H9 (cell line): Measurements from ENCODE around the gene RUVBL1. TPM values are rescaled to one million over a fixed set of nuclear protein-coding genes. Genes with fewer than 3 reads are reported as not detected.
A peak's percentile ranks its signal among the peaks of the same experiment; 100 is the strongest.

Source experiments
- DNase-seq: peaks from one replicate; pipeline ENCODE4 v3.0.0-alpha.2; 2017
- H2AFZ ChIP-seq: one replicate; pipeline ENCODE4 v1.6.1; 2013; ENCODE audit warnings: mild to moderate bottlenecking, low read length, control low read depth, moderate library complexity
- H2AK5ac ChIP-seq: 2 replicates; pipeline ENCODE4 v1.6.1; 2013; ENCODE audit warnings: low read length, control low read depth, mixed read lengths; ENCODE audit not compliant: insufficient read length
- H2BK120ac ChIP-seq: one replicate; pipeline ENCODE4 v1.6.1; 2013; ENCODE audit warnings: low read depth, mild to moderate bottlenecking, low read length, control low read depth, inconsistent platforms; ENCODE audit not compliant: poor library complexity, severe bottlenecking
- H2BK12ac ChIP-seq: 2 replicates; pipeline ENCODE4 v1.6.1; 2013; ENCODE audit warnings: low read length, control low read depth, mixed read lengths, low read depth; ENCODE audit not compliant: insufficient read length
- H2BK15ac ChIP-seq: 2 replicates; pipeline ENCODE4 v1.6.1; 2013; ENCODE audit warnings: low read depth, low read length, control low read depth
- H2BK20ac ChIP-seq: one replicate; pipeline ENCODE4 v1.6.1; 2013; ENCODE audit warnings: low read depth, mild to moderate bottlenecking, low read length, control low read depth, inconsistent platforms; ENCODE audit not compliant: poor library complexity, severe bottlenecking
- H2BK5ac ChIP-seq: 2 replicates; pipeline ENCODE4 v1.6.1; 2013; ENCODE audit warnings: low read length, control low read depth, mixed read lengths; ENCODE audit not compliant: insufficient read length
- H3K14ac ChIP-seq: 2 replicates; pipeline ENCODE4 v1.6.1; 2013; ENCODE audit warnings: low read length, control low read depth; ENCODE audit not compliant: insufficient read depth
- H3K18ac ChIP-seq: 2 replicates; pipeline ENCODE4 v1.6.1; 2013; ENCODE audit warnings: low read depth, mild to moderate bottlenecking, mixed read lengths, low read length, control low read depth; ENCODE audit not compliant: insufficient read length
- H3K23ac ChIP-seq: 2 replicates; pipeline ENCODE4 v1.6.1; 2013; ENCODE audit warnings: low read length, control low read depth, mixed read lengths, low read depth; ENCODE audit not compliant: insufficient read length
- H3K23me2 ChIP-seq: 2 replicates; pipeline ENCODE4 v1.6.1; 2013; ENCODE audit warnings: low read depth, mild to moderate bottlenecking, mixed read lengths, low read length, control low read depth; ENCODE audit not compliant: insufficient read length, poor library complexity, severe bottlenecking
- H3K27ac ChIP-seq: 2 replicates; pipeline ENCODE4 v1.5.1; 2013; ENCODE audit warnings: low read length, control low read depth, mixed read lengths, low read depth; ENCODE audit not compliant: insufficient read length
- H3K27me3 ChIP-seq: 2 replicates; pipeline ENCODE4 v1.6.1; 2013; ENCODE audit warnings: low read length, control low read depth, inconsistent platforms; ENCODE audit not compliant: insufficient read depth
- H3K4ac ChIP-seq: 2 replicates; pipeline ENCODE4 v1.6.1; 2013; ENCODE audit warnings: low read depth, mild to moderate bottlenecking, control low read depth, inconsistent platforms, low read length, moderate library complexity
- H3K4me1 ChIP-seq: 2 replicates; pipeline ENCODE4 v1.6.1; 2013; ENCODE audit warnings: low read length, control low read depth, inconsistent platforms; ENCODE audit not compliant: insufficient read depth
- H3K4me2 ChIP-seq: 2 replicates; pipeline ENCODE4 v1.6.1; 2013; ENCODE audit warnings: low read length, control low read depth, mixed read lengths; ENCODE audit not compliant: insufficient read length, insufficient read depth
- H3K56ac ChIP-seq: 2 replicates; pipeline ENCODE4 v1.6.1; 2013; ENCODE audit warnings: low read depth, mild to moderate bottlenecking, mixed read lengths, low read length, control low read depth; ENCODE audit not compliant: insufficient read length
- H3K79me1 ChIP-seq: 2 replicates; pipeline ENCODE4 v1.6.1; 2013; ENCODE audit warnings: low read depth, mild to moderate bottlenecking, moderate library complexity, low read length, control low read depth, inconsistent platforms; ENCODE audit not compliant: insufficient read depth, poor library complexity, severe bottlenecking
- H3K79me2 ChIP-seq: 2 replicates; pipeline ENCODE4 v1.6.1; 2013; ENCODE audit warnings: low read length, control low read depth, inconsistent platforms; ENCODE audit not compliant: insufficient read depth
- H3K9ac ChIP-seq: 2 replicates; pipeline ENCODE4 v1.6.1; 2013; ENCODE audit warnings: low read length, control low read depth, mixed read lengths; ENCODE audit not compliant: insufficient read length; ENCODE audit errors: extremely low read depth
- H3K9me3 ChIP-seq: one replicate; pipeline ENCODE4 v1.6.1; 2013; ENCODE audit warnings: low read depth, low read length, inconsistent platforms; ENCODE audit not compliant: control insufficient read depth
- H3T11ph ChIP-seq: one replicate; pipeline ENCODE4 v1.6.1; 2013; ENCODE audit warnings: mild to moderate bottlenecking, low read length, control low read depth, inconsistent platforms
- H4K20me1 ChIP-seq: one replicate; pipeline ENCODE4 v1.6.1; 2013; ENCODE audit not compliant: control insufficient read depth, insufficient read length, insufficient read depth
- H4K5ac ChIP-seq: 2 replicates; pipeline ENCODE4 v1.6.1; 2013; ENCODE audit warnings: low read depth, mild to moderate bottlenecking, mixed read lengths, low read length, control low read depth; ENCODE audit not compliant: insufficient read length
- H4K8ac ChIP-seq: replicated peaks from 2 replicates; pipeline ENCODE4 v1.6.1; 2013; ENCODE audit warnings: low read length, control low read depth, mixed read lengths, low read depth; ENCODE audit not compliant: insufficient read length
- H4K91ac ChIP-seq: 2 replicates; pipeline ENCODE4 v1.6.1; 2013; ENCODE audit warnings: low read depth, mild to moderate bottlenecking, moderate library complexity, mixed read lengths, low read length, control low read depth; ENCODE audit not compliant: insufficient read length
- H3K27ac Mint-ChIP-seq, 3 experiments: 2 replicates in 2 of 3; 3 replicates in 1 of 3; pipeline ENCODE4 v1.8.0; 2020 to 2021; ENCODE audit warnings: mixed read lengths in 3 of 3, mild to moderate bottlenecking in 1 of 3, moderate library complexity in 1 of 3
- H3K27me3 Mint-ChIP-seq: 2 replicates; pipeline ENCODE4 v1.8.0; 2021; ENCODE audit warnings: low read depth, mild to moderate bottlenecking, moderate library complexity, mixed read lengths
- H3K36me3 Mint-ChIP-seq, 3 experiments: 2 replicates in 2 of 3; 3 replicates in 1 of 3; pipeline ENCODE4 v1.8.0; 2020 to 2021; ENCODE audit warnings: low read depth in 3 of 3, mixed read lengths in 3 of 3; ENCODE audit not compliant: insufficient read depth in 1 of 3
- H3K4me1 Mint-ChIP-seq, 2 experiments: 2 replicates each; pipeline ENCODE4 v1.8.0; 2020; ENCODE audit warnings: mixed read lengths in 2 of 2
- H3K4me3 Mint-ChIP-seq, 2 experiments: 2 replicates in 1 of 2; 3 replicates in 1 of 2; pipeline ENCODE4 v1.8.0; 2020 to 2021; ENCODE audit warnings: mild to moderate bottlenecking in 2 of 2, mixed read lengths in 2 of 2, moderate library complexity in 1 of 2
- H3K9me3 Mint-ChIP-seq, 2 experiments: 2 replicates in 1 of 2; 3 replicates in 1 of 2; pipeline ENCODE4 v1.8.0; 2020; ENCODE audit warnings: mild to moderate bottlenecking in 2 of 2, mixed read lengths in 2 of 2, moderate library complexity in 1 of 2
- WGBS: extraction: QIAGEN DNeasy Blood & Tissue Kit; methylation state at CpG from one replicate; pipeline ENCODE4 v1.1.7; 2013; ENCODE audit warnings: missing lambda C conversion rate, low lambda C conversion rate, mixed read lengths; ENCODE audit not compliant: insufficient read length; ENCODE audit errors: extremely low coverage; 5-methylcytosine and 5-hydroxymethylcytosine counted together
- total RNA-seq: library from RNA; stranded (reverse); gene quantifications from 2 replicates; pipeline ENCODE4 v1.2.1, GENCODE V29; 2021
- TF ChIP-seq, protein P1 (sequence below): fragments of 200-600 bp; sonication (generic); conservative IDR thresholded peaks from 3 replicates; pipeline ENCODE4 v1.8.0; 2021; ENCODE audit warnings: antibody characterized with exemption, mild to moderate bottlenecking

Gene RUVBL1
- total RNA-seq, 1 experiment from 2014 or later: 99.6 TPM

DNA sequence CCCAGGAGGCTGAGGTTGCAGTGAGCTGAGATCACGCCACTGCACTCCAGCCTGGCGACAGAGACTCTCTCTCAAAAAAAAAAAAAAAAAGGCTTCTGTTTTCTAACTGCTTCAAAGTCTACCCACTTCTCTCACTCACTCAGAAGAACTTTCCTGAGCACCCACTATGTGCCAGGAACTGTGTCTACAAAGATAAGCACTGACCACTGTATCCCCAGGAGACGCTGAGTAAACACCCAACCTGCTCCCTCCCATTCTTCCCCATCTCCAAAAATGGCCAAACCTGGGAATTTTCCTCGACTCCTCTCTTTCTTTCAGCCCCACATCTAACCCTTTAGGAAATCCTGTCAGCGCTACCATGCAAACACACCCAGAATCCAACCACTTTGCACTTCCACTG is 12.5 kb downstream of the RUVBL1 start:
- TF ChIP-seq, protein P1, sequence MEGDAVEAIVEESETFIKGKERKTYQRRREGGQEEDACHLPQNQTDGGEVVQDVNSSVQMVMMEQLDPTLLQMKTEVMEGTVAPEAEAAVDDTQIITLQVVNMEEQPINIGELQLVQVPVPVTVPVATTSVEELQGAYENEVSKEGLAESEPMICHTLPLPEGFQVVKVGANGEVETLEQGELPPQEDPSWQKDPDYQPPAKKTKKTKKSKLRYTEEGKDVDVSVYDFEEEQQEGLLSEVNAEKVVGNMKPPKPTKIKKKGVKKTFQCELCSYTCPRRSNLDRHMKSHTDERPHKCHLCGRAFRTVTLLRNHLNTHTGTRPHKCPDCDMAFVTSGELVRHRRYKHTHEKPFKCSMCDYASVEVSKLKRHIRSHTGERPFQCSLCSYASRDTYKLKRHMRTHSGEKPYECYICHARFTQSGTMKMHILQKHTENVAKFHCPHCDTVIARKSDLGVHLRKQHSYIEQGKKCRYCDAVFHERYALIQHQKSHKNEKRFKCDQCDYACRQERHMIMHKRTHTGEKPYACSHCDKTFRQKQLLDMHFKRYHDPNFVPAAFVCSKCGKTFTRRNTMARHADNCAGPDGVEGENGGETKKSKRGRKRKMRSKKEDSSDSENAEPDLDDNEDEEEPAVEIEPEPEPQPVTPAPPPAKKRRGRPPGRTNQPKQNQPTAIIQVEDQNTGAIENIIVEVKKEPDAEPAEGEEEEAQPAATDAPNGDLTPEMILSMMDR: no peak
- Histone ChIP-seq H2AFZ (no peak overlapping the region), H3K56ac (no peak overlapping the region), H3K4ac (no peak overlapping the region), H3K4me2 (no peak overlapping the region), H4K5ac (no peak overlapping the region), H2BK5ac (no peak overlapping the region), H2BK20ac (no peak overlapping the region), H3K9ac (no peak overlapping the region), H2AK5ac (no peak overlapping the region), H4K20me1 (no peaks in the 10 kb centered on the region), H4K91ac (no peak overlapping the region), H3K27me3 (no peaks in the 10 kb centered on the region), H3K27ac (no peak overlapping the region), H3K79me1 (no peaks in the 10 kb centered on the region), H3K79me2 (no peaks in the 10 kb centered on the region), H3K14ac (no peak overlapping the region), H3K23ac (no peak overlapping the region), H4K8ac (no peak overlapping the region), H2BK120ac (no peak overlapping the region), H3K18ac (no peak overlapping the region), H3K9me3 (no peaks in the 10 kb centered on the region), H3K4me1 (no peaks in the 10 kb centered on the region), H2BK12ac (no peak overlapping the region), H3T11ph (no peak overlapping the region), H2BK15ac (no peak overlapping the region), H3K23me2 (no peaks in the 10 kb centered on the region)
- Mint-ChIP-seq H3K36me3 (peaks cover 35 to 71% (median 66%) of the 10 kb centered on the region in 3 experiments), H3K27me3 (no peaks in the 10 kb centered on the region), H3K4me1 (peaks cover 3 to 9% of the 10 kb centered on the region in 2 experiments; a peak in 1 of 4 replicates), H3K4me3 (no peak overlapping the region; a peak in 1 of 5 replicates), H3K9me3 (no peaks in the 10 kb centered on the region), H3K27ac (peak overlapping the region in 2 of 3 experiments; percentile 13 to 20; a peak in 1 of 7 replicates)
- WGBS: no CpG with 5 or more reads among the region's 5 CpGs
- DNase-seq: no peak
